ENCODE data around the gene DGCR6L. TPM values are rescaled to one million over a fixed set of nuclear protein-coding genes. Genes with fewer than 3 reads are reported as not detected.

Gene DGCR6L
- total RNA-seq (2022; extraction: Qiagen RNA extraction; ENCODE audit: low read depth): 22.6 to 46.3 TPM (median 41.0 TPM) in 5 replicates

DNA sequence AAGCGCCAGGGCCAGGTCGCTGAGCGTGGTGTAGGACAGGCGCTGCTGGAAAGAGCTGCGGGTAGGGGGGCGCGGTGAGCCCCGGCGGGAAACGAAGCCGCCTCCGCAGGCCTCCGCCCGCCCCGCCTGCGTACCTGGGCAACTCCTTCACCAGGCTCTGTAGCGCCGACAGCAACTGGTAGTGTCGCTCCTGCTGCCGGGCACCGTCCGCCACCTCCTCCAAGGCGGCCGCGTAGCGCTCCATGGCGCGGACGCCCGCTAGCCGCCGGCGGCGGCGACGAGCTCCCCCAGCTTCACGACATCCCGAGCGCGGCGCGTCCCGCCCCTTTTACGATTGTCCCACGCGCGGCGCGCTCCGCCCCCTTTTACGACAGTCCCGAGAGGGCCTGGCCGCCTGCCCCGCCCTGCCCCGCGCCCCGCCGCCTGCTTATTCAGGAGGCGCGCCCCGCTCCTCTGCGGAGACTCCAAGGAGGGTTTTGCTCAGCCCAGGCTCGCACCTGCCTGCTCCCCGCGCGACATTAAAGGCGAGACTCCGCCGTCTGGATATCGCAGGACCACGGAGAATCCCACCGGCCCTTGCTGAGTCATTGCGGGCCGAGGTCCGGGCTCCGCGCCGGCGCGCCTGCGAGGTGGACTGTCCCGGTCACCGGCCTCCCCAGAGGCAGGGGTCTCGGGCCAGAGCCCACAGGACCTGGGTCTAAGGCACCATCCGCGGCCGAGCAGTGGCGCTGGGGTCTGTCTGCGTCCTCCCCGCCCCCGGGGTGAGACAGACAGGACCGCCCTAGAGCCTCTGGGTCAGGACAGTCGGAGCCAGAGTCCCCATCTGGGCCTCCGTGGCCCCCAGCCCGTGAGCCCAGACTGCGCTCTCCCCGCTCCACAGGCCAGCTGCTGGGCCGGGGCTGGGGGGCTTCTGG, at the start of gene DGCR6L:
Gene DGCR6L, minus strand, starts transcription at position 316 of the 914 bp plus-strand sequence. Its CDS starts 72 bp downstream, at position 244.

DNA sequence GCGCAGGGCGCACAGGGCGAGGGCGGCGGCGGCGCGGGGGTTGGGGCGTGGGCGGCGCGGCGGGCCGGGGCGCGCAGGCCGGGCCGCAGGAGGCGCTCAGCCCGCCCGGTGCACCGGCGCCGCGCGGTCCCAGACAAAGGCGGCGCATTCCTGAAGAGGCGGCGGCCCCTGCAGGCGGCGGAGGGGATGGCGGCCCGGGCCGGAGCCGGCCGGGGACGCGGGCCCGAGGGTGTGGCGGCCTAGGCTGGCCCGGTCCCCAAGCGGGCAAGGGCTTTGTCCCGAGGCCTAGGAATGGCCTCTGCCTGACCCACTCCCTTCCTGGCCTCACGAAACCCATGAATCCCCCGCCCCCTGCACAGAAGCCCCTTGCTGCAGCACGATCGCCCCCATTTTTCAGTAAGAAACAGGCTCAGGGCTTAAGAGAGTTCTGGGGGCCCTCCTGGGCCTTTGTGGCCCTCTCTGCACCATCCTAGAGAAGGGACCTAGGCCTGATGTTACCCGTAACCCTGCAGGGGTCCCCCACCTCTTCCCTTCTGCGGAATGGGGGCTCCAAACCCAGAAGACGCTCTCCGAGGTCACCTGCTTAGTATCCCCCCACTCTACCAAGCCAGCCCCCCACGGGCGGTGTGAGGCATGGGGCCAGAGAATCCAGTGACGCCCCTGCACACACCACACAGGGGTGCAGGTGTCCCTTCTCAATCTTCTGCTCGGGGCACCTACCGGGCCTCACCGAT, 51.4 kb downstream of the DGCR6L start, which contains the start of gene RTN4R:
Gene RTN4R, minus strand, starts transcription at position 40 of the 734 bp plus-strand sequence. CDS start 226 bp downstream, outside the sequence.

Other genes starting within 250 kb of the DGCR6L start
- gene DGCR8, start 239.8 kb downstream of the DGCR6L start, total RNA-seq (2022; extraction: Qiagen RNA extraction; ENCODE audit: low read depth): 20.4 to 23.2 TPM (median 21.0 TPM) in 5 replicates
- gene RANBP1, start 204.0 kb downstream of the DGCR6L start, total RNA-seq (2022; extraction: Qiagen RNA extraction; ENCODE audit: low read depth): 280 to 330 TPM (median 293 TPM) in 5 replicates
- 10.7 to 31.0 TPM (median 26.0 TPM) in 5 replicates for gene TRMT2A, start 202.8 kb downstream of the DGCR6L start, total RNA-seq (2022; extraction: Qiagen RNA extraction; ENCODE audit: low read depth)
- gene ZDHHC8, start 188.3 kb downstream of the DGCR6L start, total RNA-seq (2022; extraction: Qiagen RNA extraction; ENCODE audit: low read depth): 14.8 to 39.3 TPM (median 32.8 TPM) in 5 replicates
- gene CCDC188, start 169.0 kb downstream of the DGCR6L start, total RNA-seq (2022; extraction: Qiagen RNA extraction; ENCODE audit: low read depth): not detected in 5 replicates
- gene RTN4R, start 51.7 kb downstream of the DGCR6L start, total RNA-seq (2022; extraction: Qiagen RNA extraction; ENCODE audit: low read depth): 5.4 to 14.5 TPM (median 13.8 TPM) in 5 replicates
- gene ZNF74, start 74.1 kb upstream of the DGCR6L start, total RNA-seq (2022; extraction: Qiagen RNA extraction; ENCODE audit: low read depth): 4.4 to 7.9 TPM (median 6.6 TPM) in 5 replicates
- 0.59 to 1.2 TPM (median 0.92 TPM) in 5 replicates for gene SCARF2, start 117.8 kb upstream of the DGCR6L start, total RNA-seq (2022; extraction: Qiagen RNA extraction; ENCODE audit: low read depth)
- gene KLHL22, start 175.7 kb upstream of the DGCR6L start, total RNA-seq (2022; extraction: Qiagen RNA extraction; ENCODE audit: low read depth): 8.0 to 10.7 TPM (median 9.2 TPM) in 5 replicates
- gene MED15, start 187.6 kb upstream of the DGCR6L start, total RNA-seq (2022; extraction: Qiagen RNA extraction; ENCODE audit: low read depth): 34.6 to 63.6 TPM (median 54.0 TPM) in 5 replicates

Measured in A549 treated with ZK216348 at 1 μM for 4 hours (cell line).